ENCODE data around the gene NEMP2.
"Not testable (repeated sequence)": the region's sequence is repeated elsewhere in the genome, so short reads cannot be mapped to it uniquely, and the experiment has no call there.

NEMP2 gene

DNA sequence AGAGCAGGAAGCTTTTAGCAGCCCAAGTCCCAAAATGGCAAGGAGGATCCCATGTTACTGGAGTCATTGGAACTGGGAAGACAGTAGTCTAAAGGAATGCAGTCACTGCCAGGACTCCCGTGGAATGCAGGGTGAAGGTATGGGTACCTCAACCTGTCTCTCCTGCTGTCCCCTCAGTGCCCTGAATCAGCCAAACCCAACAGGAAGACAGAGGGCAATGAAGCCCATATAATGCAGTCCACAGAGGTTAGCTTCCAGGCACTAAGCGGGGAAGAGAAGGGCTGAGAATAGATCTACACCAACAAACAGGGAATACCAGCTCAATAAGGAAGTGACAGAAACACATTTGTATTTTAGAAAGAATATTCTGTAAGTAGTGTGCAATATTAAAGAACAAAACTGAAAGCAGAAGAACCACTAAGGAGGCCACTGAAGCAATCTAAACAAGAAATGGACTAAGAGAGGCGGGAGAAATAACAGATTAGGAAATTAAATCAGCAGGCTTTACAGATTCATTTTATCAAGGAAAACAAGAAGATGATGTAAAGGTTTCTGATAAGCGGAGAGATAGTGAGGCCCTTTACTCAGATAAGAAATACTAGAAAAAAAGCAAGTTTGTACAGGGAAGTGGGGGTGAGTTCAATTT lies 8.3 kb downstream of the NEMP2 start:
- DNase-seq (ENCODE audit: low read depth) = no peak

DNA sequence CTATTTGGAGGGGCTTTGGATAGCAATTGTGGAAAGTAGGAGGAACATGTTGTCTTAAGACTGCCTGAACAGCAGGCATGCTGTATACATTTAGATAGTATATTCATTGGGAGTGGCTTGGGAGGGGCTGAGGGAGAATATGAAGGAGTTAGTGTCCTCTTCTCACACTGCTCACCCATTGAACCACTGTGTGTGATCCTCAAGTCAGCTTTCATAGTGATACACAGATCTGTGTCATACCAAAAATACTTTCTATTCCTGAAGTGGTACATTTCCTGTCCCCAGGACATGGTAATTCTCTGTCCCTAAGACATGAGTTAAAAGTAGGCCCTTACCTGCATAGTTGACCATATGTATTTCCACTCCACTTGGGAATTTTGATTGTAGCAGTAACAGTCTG lies 9.6 kb downstream of the NEMP2 start:
- no peak for DNase-seq (ENCODE audit: low read depth)

DNA sequence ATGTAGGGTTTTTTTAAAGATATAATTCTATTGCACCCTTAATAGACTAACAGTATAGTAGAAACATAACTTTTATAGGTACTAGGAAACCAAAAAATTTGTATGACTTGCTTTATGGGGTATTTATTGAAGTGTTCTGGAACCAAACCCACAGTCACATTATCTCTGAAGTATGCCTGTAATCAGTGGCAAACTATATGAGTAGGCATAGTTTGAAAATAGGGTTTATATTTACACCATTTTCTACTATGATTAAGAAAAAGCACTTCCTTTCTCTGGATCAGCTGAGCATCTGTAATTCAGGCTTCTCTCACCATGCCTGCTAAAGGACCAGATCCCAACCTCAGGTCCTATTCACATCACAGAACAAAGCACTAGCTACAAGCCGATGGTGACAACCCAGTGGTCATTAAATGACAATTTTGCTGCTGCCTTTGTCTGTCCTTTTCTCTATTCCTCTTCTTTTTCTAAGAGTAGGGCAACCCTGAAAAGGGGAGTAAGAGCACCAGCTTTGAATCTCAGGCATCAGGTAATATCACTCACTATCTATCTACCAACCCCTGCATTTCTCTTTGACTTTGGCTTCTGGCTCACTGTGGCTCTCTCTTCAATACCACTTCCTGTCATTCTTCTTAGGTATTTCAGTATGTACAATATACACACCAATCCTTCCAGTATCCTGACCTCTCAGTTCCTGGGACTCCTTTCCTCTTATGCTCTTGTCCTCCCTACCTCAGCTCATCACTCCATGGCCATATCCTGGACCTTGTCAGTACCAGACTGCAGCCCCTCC lies 14.4 kb downstream of the NEMP2 start:
- no peak for DNase-seq (ENCODE audit: low read depth)

DNA sequence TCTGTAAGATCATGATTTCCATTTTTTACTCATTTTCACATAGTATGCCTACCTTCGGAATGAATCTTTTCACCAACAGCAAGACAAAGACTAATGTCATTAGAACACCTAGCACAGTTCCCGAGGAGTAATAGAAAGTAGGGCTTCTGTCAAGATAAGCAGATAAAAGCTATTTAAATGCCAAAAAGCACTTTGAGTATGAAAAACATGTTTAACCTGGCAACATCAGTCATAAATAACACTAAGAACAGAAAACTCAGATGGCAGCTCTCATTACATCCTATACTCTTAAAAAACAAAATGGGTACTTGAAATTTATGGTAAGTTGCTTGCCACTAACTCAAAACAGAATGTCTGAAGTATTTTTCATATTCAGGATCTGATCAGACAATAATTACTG lies 17.1 kb downstream of the NEMP2 start:
- DNase-seq (ENCODE audit: low read depth) = no peak

DNA sequence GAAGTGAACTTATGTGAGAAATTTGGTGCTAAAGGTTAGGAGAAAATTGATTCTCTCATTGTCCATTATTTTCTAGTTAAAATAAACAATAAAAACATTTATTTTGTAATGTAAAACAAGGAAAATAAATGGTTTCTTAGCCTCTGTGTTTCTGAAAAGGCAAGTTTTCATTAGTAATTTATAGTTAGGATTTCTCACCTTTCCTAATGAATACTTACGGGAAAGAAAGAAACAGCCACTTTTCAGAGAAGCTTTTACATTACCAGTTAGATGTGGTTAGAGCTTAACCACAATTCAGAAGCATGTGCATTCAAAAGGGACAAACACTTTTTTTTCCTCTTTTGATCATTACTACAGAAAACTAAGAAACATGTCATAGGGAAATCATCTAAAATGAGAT lies 18.8 kb downstream of the NEMP2 start:
- no peak for DNase-seq (ENCODE audit: low read depth)

- DNase-seq (ENCODE audit: low read depth) = no peak
Observed at GRCh38 chr2:190514676-190515075, 19.8 kb downstream of the NEMP2 start.

GRCh38 chr2:190513877-190514276 lies 20.6 kb downstream of the NEMP2 start:
- DNase-seq (ENCODE audit: low read depth) = no peak

DNA sequence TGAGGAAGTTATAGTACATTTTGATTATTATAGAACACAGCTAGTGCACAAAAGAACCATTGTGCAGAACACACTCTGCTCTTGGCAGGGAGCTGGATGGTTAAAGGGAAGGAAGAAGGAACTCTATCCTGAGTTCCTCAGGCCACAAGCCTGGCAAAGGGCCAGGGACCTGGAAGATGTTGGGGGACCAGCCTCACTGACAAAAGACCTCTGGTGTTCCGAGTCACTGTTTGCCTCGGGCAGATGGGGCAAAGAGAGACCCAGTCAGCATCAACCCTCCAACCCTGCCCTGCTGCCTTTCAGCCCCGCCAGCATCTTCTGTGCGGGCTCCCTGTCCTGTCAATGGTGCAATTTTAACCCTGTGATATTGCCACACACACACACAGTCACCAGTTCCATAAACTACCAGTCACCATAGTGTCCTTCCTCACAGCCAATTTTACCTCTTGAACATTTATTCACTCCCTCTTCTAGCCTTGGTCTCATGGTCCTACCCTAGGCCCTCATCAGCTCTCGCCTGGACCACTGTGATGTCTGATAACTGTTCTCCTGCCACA lies 21.9 kb downstream of the NEMP2 start:
- no peak for DNase-seq (ENCODE audit: low read depth)

- no peak for DNase-seq (ENCODE audit: low read depth)
Observed at GRCh38 chr2:190511104-190511503, 23.4 kb downstream of the NEMP2 start.

DNA sequence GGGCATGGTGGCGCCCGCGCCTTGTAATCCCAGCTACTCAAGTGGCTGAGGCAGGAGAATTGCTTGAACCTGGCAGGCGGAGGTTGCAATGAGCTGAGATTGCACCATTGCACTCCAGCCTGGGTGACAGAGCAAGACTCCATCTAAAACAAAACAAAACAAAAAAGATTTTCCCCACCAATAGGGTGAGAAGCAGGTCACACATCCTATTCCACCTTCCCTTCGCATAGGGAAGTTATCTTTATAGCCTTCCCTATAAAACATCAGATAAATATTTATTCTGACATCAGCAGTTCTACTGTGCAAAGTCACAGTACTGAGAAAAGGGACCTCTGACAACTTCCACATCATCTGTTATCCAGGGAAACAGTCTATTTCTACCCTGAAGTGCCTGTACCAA lies 24.6 kb downstream of the NEMP2 start:
- DNase-seq (ENCODE audit: low read depth) = not testable (repeated sequence)

DNA sequence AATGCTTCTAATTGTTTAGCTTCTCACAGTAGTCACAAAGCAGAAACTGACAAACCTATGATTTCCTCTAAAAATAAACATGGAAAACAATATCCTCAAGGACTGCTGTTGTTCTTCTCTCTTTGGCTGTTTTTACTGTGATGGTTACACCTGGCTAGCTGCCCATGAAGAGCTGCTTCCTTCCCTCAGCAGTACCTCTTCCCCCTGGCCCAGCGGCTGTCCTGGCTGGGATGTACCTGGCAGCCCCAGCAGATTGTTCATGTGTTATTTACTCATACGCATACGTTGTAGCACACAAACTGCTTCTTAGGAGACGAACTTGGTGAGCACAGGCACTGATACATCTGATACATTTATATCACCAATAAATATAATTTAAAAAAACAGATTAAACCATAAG lies 27.4 kb downstream of the NEMP2 start:
- DNase-seq (ENCODE audit: low read depth) = no peak

DNA sequence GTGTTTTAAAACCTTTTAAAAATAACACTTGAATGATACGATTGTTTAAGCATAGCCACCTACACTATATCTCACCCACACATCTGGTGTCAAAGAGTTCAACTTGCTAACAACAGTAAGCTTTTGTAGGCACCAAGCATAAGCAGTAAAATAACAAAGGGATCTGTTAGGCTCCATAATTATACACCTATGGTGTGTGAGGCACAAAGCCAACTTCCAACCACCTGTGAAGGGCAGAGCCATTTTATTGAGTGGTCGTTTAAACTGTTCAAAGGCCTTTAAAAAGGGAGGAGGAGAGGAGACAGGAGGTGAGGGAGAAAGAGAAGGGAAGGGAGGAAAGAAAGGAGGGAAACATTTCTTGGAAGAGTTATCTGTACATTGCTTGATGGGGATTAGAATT lies 27.9 kb downstream of the NEMP2 start:
- DNase-seq (ENCODE audit: low read depth) = no peak

- no peak for DNase-seq (ENCODE audit: low read depth)
Observed at GRCh38 chr2:190505696-190506095, 28.8 kb downstream of the NEMP2 start.

GRCh38 chr2:190504912-190505311 lies 29.6 kb downstream of the NEMP2 start:
- no peak for DNase-seq (ENCODE audit: low read depth)

GRCh38 chr2:190503088-190503487 lies 31.4 kb downstream of the NEMP2 start:
- no peak for DNase-seq (ENCODE audit: low read depth)

- no peak for DNase-seq (ENCODE audit: low read depth)
Observed at GRCh38 chr2:190501702-190502407, 32.7 kb downstream of the NEMP2 start.

- no peak for DNase-seq (ENCODE audit: low read depth)
Observed at GRCh38 chr2:190501231-190501630, 33.3 kb downstream of the NEMP2 start.

DNA sequence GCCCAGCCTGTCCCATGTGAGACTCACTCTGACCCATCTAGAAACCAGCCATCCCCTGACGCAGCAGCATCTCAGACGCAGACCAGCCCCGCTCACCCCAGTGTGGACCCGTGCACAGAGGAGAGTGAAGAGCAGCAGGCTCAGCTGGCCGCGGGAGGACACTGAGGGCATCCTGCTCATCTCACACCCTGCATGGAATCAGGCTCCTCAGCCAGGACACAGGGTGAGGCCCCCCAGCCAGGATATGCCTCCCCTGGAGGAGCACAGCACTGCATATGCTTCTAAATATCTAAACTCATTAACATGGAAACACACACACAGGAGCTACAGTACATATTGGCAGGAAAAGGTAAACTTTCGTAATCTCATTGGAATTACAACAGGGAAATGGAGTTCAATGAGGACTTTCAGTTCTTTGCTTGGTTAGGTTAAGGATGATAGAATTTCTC lies 34.4 kb downstream of the NEMP2 start:
- DNase-seq (ENCODE audit: low read depth) = no peak

GRCh38 chr2:190499273-190499672 lies 35.2 kb downstream of the NEMP2 start:
- no peak for DNase-seq (ENCODE audit: low read depth)

- no peak for DNase-seq (ENCODE audit: low read depth)
Observed at GRCh38 chr2:190497428-190497827, 37.1 kb downstream of the NEMP2 start.

DNA sequence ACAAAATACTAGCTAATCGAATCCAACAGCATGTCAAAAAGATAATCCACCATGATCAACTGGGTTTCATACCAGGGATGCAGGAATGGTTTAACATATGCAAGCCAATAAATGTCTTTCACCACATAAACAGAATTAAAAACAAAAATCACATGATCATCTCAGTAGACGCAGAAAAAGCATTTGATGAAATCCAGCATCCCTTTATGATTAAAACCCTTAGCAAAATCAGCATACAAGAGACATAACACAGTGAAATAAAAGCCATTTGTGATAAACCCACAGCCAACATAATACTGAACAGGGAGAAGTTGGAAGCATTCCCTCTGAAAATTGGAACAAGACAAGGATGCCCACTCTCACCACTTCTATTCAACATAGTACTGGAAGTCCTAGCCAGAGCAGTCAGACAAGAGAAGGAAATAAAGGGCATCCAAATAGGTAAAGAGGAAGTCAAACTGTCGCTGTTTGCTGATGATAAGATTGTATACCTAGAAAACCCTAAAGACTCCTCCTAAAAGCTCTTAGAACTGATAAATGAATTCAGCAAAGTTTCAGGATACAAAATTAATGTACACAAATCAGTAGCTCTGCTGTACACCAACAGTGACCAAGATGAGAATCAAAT lies 39.8 kb downstream of the NEMP2 start:
- not testable (repeated sequence) for DNase-seq (ENCODE audit: low read depth)

DNA sequence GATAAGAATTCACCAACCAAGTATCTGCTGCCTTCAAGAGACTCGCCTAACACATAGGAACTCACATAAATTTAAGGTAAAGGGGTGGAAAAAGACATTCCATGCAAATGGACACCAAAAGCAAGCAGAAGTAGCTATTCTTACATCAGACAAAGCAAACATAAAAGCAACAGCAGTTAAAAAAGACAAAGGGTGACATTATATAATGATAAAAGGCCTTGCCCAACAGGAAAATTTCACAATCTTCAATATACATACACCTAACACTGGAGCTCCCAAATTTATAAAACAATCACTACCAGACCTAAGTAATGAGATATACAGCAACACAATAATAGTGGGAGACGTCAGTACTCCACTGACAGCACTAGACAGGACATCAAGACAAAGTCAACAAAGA lies 41.4 kb downstream of the NEMP2 start:
- no peak for DNase-seq (ENCODE audit: low read depth)

Measured in stromal cell of bone marrow (primary cell).